NCI-H446 (cell line): ENCODE data around the gene GART.
"Not testable (repeated sequence)": the region's sequence is repeated elsewhere in the genome, so short reads cannot be mapped to it uniquely, and the experiment has no call there.

ENCODE experiments used
- DNase-seq, 2 experiments: peaks; one replicate each; lab custom pipeline; 2025; lab: John Stamatoyannopoulos, UW

Gene GART

DNA sequence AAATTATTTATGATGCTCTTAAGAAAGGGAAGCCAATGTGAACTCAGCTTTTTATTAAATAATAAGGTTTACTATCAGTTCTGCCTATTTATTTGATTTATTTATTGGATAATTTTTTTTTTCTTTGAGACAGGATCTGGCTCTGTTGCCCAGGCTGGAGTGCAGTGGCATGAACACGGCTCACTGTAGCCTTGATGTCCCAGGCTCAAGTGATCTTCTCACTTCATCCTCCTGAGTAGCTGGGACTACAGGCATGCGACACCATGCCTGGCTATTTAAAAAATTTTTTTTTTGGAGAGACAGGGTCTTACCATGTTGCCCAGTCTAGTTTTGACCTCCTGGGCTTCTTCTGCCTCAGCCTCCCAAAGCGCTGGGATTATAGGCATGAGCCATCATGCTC lies 29.4 kb downstream of the GART start:
- DNase-seq = no peak

DNA sequence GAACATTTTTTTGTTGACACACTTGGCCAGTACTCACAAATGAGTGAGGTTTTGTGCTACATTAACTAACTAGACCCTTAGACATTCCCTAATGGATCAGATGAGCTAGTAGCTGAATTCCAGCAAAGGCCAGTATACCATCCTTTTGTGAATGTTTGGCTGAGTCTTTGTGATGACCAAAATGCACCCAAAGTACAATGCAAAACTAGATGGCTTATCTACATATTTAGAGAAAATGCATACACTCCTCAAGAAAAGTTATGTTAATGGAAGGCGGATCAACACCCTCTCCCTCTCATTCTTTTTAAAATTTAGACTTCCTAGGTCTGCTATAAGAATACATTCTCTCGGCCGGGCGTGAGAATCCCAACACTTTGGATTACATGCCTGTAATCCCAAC lies 30.3 kb downstream of the GART start:
- no peak for DNase-seq

DNA sequence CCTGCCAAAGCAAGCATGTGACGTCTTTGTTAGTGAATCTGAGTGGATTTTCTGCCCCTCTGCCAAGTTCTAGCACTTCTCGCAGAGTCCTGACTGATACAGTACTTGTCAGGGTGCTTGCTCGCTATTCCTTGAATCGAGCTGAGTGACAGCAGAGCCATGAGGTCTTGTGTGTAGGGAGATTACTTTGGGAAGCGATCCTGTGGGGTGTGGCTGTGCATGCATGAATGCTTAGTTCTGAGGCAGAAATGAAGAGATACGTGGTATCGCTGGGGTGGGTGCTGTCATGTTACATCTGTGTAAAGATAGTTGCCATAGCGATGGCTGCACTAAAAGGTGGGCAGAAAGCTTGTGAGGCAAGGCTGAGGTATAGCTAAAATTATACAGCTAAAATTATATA lies 31.1 kb downstream of the GART start:
- no peak for DNase-seq

DNA sequence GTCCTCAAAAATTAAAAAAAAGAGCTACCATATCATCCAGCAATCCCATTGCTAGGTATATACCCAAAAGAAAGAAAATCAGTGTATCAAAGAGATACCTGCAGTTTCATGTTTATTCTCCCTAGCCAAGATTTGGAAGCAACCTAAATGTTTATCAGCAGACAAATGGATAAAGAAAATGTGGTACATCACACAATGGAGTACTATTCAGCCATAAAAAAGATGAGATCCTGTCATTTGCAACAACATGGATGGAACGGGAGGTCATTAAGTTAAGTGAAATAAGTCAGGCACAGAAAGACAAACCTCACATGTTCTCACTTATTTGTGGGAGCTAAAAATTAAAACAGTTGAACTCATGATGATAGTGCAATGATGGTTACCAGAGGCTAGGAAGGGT lies 34.9 kb downstream of the GART start:
- DNase-seq = not testable (repeated sequence)

DNA sequence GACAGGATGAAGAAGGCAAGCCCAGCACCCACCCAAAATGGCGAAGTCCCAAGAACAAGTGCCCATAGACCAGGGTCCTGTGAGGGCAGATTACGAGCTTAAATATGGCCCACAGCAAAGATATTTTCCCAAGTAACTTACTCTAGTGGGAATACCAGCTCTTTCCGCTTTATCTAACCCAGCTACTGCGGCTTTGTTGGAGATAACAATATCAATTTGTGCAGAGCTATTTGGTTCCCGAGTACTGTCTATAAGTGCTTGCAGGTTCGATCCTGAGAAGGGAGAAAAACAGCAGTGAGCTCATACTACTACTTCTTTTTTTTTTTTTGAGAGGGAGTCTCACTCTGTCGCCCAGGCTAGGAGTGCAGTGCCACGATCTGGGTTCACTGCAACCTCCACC lies 36.1 kb downstream of the GART start:
- no peak for DNase-seq

DNA sequence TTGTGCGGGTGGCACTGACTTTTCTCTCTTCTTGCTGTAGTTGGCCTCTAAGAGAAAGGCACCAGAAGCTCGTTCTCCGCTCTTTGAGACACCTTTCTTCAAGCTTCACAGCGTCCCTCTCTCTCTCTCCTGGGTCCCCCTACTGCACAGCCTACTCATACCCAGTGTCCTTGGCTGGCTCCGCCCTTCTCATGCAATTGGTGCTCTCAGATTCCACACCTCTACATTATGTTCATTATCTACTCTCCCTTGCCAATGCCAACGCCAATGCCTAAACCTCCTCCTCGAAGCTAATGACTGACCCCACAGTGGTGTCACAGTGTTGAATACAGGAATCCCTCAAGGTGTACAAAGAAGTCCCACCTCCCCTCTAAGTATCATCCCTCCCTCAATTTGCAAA lies 45.6 kb downstream of the GART start:
- DNase-seq = no peak

DNA sequence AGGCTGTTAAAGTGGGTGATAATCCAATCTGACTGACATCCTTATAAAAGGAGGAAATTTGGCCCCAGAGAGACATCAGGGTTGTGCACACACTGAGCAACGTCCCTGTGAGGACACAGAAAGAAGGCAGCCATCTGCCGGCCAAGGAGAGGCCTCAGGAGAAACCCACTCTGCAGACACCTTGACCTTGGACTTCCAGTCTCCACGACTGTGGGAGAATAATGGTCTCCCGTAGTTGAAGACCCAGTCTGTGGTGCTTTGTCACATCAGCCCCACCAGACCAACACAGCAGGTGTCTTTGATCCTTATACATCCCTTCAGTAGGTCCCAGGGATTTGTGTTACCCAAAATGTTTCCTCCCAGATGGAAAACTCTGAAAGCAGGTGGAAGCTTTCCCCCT lies 46.2 kb downstream of the GART start:
- no peak for DNase-seq

DNA sequence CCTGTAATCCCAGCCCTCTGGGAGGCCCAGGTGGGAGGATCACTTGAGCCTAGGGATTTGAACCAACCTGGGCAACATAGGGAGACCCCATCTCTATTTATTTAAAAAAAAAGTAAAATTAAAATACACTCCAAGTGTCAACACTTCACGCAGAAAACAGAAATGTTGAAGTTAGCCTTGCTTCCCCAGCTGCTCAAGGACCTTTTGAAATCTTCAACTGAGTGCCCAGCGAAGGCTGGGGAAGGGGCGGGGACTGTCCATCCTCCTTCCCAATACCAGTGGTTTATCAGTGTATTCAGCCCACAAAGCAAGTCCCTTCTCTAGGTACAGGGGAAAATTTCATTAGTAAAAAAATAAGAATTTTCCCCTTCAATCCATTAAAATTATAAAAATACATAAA lies 48.2 kb downstream of the GART start:
- no peak for DNase-seq

DNA sequence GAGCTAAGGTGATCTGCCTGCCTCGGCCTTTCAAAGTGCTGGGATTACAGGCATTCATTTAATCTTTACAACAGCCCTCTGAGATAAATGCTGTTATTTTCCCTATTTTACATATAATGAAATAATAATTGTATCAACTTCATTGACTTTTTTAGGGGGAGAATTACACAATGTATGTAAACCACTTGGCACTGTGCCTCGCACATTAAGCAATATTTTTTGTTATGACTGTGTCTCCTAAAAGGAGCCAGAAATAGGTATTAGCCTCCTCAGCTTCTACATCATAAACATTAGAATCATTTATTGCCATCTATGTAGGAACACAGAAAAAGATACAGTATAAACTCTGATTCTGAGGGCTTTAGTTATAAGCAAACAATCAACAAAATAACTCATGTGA lies 49.3 kb downstream of the GART start:
- DNase-seq = no peak

DNA sequence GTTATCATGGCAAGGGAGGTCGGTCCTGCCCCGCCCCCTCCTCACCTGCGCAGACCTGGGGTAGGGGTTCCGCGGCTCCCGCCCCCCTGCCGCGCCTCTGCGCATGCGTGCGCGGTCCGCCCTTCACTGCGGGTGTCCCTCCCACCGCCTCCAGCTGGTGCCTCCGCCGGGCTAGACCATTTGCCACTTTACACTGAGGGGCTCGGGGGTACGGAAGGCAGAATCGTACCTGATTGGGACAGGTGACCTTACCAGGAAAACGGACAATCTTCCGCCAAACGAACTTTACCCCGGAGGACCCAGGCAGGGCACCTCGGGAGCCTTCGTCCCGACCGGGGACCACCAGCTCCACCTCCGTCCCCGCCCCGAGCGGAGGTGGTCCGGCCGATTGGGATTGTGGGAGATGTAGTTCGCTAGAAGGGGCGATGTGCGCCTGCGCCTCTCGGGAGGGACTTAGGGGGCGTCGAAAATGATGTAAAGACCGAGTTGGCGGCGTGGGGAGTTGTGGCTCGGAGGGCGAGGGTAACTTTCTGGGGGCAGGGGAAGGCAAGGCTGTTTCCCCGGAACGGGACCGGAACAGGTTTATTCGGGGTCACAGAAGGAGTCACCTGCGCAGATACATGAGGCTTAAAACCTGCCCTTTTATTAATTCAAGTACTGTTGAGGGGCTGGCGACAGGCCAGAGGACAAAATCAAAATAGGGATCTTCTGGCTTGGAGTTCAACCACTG lies 50.4 kb downstream of the GART start, which contains the start of gene DNAJC28:
Gene DNAJC28, minus strand, starts transcription at position 344 of the 730 bp plus-strand sequence. CDS start 2,323 bp downstream, outside the sequence.
- peak; percentile 96 to 98 for DNase-seq

DNA sequence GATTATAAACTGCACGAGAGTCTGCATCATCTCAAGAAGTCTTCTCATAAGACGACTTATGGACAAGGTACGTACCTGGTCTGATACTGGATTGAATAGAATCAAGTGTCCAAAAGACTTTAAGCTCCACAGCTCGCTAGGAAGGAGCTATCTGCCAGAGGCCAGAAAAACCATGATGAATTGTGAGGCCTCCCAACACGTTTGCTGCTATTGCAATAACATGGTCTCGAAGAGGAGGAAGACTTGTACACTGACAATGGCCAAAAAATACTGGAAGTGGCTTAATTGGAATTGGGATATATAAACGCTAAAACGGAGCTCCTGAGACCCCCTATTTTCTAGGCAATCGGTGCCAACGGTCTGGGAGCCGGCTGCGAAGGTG lies 50.9 kb downstream of the GART start:
- no peak for DNase-seq

DNA sequence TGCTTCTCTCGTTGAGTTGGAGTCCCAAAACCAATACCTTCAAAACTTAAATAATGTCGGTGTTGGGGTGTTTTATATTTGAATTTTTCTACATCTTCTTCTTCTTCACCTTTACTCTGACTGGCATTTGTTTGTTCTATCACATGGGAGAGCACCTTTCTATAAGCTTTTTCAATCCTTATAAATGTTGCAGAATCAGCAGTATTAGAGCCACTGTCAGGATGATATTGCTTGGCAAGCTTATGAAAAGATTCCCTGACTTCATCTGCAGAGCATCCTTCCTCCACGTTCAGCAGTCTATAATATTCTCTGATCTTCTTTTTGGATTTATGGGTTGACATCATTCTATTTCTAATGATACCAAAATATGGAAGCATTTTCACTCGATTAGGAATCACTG lies 53.0 kb downstream of the GART start:
- no peak for DNase-seq

DNA sequence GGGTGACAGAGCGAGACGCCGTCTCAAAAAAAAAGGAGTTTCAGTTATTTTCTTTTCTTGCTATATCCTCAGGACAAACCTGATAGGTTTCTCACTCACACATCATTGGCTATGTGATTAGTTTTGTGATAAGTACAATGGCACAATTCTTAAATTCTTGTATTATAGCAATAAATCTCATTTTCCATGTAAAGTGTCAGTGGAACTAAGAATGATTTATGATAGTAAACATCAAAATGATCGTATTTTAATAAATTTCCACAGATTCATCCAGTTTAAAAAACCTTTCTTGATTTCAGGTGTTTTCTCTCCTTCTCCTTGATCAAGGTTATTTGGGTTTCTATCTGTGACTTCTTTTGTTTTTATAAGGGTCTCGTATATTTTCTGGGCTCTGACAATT lies 53.9 kb downstream of the GART start:
- no peak for DNase-seq

DNA sequence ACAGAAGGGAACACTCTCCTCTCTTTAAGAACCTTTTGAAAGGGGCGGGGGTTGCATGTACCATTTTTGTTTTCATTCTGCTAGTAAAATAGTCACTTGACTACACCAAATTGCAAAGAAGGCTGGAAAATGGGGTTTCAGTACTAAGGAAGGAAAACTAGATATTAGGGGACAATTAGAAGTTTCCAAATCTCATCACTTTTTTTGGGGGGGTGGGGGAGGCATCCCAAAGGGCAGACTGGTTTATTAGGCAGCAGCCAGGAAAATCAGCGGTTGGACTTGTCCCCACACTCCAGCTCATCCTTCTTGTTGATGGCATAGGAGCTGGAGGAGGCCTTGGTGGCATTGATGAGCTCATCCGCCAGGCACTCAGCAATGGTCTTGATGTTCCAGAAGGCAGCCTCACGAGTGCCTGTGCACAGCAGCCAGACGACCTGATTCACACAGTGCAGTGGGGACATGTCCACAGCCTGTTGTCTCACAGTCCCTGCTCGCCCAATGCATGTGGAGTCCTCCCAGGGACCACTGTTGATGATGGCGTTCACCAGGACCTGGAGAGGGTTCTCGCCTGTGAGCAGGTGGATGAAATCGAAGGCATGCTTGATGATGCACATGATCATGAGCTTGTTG lies 60.5 kb downstream of the GART start:
- DNase-seq = no peak

DNA sequence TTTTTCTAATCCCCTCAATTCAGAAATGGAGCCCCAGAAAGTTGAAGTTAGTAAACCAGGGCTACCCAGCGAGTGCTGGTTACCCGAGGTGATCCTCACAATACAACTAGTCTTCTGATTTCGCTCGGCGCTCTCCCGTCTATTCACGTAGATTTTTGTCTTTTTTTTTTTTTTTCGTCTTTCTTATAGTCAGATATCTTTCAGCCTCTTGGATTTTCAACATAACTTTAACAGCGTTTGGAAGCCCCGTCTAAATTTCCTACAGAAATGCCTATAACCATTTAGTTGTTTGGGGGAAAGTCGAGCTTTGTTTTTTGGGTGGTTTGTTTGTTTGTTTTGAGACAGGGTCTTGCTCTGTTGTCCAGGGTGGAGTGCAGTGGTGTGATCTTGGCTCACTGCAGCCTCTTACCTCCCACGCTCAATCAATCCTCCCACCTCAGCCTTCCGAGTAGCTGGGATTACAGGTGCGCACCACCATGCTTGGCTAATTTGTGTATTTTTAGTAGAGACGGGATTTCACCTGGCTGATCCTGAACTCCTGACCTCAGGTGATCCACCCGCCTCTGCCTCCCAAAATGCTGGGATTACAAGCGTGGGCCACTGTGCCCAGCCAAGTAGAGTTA lies 61.3 kb downstream of the GART start:
- DNase-seq = no peak

DNA sequence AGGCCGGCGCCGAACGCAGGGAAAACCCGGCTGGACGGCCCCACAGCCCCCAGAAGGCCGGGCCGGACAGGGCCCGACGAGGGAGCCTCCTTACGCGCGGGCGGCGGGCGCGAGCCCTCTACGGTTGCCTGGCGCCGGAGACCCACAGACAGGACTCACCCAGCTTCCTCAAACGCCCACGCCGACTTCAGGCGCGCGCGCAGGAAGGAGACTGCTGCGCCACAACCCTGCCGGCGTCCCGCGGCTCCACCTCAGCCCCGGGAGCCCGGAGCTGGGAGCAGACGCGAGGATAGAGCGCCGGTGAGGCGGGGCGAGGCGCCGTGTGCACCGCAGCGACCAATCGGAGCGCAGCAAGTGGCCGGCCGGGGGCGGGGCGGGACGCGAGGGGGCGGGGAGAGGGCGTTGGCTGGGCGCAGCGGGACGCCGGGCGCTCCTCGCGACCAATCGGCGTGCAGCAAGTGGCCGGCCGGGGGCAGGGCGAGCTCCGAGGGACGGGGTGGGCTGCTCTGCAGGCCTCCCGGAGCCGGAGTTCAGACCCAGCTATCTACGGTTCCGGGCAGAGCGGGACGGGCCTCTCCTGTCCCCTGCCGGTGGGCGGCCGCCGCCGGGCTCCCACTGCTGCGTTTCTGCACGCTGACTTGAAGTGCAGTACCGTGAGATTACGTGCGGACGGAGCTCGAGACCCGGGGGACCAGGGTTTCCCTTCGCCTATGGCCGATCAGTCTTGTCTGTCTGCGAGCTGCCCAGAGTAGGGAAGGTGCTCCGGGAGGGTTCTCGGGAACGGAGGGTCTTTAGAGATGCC lies 62.0 kb downstream of the GART start, which contains the start of gene TMEM50B:
Gene TMEM50B, minus strand, starts transcription at position 296 of the 802 bp plus-strand sequence. CDS start 11,089 bp downstream, outside the sequence.
- peak; percentile 84 to 97 for DNase-seq

DNA sequence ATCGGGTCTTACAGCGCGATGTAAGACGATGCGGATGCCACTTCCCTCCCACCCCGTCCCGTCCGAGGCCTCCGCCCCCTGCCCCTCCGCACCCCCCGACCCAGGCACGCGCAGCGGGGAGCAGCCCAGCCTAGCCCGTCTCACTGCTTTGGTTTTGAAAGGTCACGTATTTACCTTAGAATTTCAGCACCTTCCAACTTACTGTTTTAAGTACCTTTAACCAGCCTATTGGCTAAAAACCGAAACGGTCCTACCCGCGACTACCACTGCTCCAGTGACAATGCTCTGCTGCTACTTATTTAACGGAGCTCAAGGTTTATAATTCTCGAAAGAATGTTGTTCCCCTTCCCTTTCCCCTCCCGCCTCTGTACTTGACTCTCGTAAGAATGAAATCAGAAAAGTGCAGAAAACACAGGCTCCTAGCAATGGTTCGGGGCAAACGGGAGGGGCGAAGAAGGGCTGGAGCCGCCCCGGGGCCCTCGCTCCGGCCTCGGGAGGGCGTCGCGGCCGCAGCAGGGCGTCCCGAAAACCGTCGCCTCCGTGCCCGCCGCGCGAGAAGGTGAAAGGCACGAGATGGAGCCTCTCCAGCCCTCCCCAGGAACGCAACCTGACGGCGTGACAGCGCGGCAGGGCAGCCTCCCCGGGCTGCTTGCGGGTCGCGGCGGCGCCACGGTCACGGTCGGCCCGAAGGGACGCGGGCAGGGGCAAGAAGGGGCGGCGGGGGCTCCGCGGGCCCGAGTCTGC lies 62.8 kb downstream of the GART start:
- DNase-seq = no peak

DNA sequence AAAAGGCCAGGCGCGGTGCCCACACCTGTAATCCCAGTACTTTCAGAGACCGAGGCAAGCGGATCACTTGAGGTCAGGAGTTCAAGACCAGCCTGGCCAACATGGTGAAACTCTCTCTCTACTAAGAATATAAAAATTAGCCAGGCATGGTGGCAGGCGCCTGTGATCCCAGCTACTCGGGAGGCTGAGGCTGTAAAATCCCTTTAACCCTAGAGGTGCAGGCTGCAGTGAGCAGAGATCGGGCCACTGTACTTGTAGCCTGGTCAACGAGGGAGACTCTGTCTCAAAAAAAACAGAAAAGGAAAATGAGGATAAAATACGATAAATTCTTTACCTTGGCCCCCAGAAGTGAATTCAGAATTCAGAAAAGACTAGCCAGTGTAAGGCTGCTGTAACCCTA lies 63.7 kb downstream of the GART start:
- DNase-seq = no peak

DNA sequence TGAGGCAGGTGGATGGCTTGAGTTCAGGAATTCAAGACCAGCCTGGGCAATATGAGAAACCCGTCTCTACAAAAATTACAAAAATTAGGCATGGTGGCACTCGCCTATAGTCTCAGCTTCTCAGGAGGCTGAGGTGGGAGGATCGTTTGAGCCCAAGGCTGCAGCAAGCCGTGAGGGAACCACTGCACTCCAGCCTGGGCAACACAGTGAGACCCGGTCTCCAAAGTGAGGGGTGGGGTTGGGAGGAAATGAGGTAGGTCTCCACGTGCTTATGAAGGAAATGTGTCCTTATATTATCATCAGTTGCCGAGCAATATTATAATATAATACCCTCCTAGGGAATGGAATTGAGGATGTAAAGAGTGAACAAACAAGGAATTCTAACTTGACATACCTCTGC lies 64.9 kb downstream of the GART start:
- no peak for DNase-seq

DNA sequence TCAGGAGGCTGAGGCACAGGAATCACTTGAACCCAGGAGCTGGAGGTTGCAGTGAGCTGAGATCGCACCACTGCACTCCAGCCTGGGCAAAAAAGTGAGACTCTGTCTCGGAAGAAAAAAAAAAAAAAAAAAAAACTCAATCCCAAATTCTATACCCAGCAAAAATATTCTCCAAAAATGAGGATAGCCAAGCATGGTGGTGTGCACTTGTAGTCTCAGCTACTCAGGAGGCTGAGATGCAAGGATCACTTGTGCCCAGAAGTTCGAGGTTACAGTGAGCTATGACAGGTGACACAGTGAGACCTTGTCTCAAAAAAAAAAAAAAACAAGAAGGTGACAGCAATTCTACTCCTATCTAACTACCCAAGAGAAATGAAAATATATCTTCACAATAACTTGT lies 68.6 kb downstream of the GART start:
- DNase-seq = no peak

DNA sequence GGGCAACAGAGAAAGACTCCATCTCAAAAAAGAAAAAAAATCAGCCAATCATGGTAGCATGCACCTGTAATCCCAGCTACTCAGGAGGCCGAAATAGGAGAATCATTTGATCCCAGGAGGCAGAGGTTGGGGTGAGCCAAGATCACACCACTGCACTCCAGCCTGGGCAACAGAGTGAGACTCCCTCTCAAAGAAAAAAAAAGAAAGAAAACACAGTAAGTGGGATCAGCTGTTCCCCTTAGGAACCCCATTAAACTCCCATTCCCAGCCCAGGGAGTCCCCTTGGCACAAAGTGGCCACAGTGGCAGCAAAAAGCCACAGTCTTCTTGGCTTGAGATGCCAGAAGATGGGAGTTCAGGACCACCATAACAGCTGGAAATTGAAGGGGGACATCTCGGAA lies 71.2 kb downstream of the GART start:
- DNase-seq = no peak

DNA sequence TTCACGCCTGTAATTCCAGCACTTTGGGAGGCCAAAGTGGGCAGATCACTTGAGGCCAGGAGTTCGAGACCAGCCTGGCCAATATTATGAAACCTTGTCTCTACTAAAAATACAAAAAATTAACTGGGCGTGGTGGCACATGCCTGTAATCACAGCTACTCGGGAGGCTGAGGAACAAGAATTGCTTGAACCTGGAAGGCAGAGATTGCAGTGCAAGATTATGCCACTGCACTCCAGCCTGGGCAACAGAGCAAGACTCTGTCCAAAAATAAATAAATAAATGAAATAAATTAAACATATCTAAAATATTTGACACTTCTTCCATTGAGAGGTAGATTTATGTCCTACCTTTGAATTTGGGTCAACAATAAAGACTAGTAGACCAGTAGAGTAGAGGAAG lies 72.7 kb downstream of the GART start:
- not testable (repeated sequence) for DNase-seq
